D341Med (cell line): ENCODE results near the gene DFFA.
A peak's percentile ranks its signal among the peaks of the same experiment; 100 is the strongest.
"Not testable (repeated sequence)": the region's sequence is repeated elsewhere in the genome, so short reads cannot be mapped to it uniquely, and the experiment has no call there.

Experiments used
- DNase-seq: peaks from one replicate; pipeline ENCODE4 v3.0.0; 2012; ENCODE audit warnings: low spot score

Gene DFFA

DNA sequence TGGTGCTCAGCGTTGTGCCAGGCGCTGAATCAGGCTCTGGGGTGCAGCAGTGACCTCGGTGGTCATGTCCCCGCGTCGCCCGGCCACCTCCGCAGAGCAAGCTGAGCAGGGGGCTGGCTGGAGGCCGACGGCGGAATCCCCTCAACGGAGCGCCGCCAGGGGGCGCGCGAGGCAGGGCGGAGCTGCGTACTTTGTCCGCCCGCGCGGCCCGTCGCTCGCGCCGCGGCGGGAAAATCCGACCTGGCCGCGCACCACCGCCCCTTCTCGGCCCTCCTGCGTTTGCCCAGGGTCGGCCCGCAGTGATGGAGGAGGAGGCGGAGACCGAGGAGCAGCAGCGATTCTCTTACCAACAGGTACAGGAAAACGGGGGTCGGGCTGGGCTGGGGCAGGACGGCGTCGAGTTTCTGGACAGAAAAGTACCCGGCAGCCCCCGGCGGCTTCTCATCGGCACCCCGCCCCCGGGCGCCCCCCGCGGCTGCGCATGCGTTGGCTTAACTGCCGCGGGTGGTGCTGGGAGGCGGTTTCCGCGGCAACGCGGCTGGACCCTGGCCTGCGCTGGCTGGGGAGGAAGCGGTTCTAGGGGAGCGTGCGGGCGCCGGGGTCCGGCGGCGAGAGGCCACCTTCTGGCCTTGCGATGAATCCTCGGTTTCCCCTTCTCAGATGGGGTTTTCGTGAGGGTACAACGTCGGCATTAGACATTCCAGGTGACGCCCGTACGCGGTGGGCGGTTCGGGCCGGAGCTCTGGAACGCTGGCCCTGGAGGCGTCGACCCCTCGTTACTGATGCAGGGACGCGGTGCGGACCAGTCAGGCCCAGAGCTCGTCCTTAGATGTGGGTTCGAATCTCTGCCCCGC is 41.9 kb downstream of the DFFA start, which contains the start of gene CENPS:
CENPS (plus strand) TSS at position 218 of the 854 bp plus-strand sequence; CDS start at position 303, 85 bp downstream.
- DNase-seq, result peak; percentile 99

DNA sequence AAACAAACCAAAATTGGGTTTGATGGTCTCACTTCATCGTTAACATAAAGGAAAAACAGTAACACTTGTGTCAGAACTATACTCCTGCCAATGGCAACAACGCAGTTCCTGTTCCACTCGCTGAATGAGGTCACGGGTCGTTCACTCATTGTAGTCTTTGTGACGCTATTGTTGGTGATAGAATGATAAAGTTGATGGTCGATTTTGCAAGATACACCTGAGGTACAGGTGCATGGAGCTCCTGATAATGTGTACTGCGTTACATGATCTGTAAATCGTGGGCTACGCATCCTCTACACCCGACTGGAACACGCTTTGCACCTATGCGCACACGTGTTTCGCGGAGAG is 42.5 kb downstream of the DFFA start:
- DNase-seq, result no peak

GRCh38 chr1:10428984-10429383 is 43.3 kb downstream of the DFFA start:
- DNase-seq, result no peak

DNA sequence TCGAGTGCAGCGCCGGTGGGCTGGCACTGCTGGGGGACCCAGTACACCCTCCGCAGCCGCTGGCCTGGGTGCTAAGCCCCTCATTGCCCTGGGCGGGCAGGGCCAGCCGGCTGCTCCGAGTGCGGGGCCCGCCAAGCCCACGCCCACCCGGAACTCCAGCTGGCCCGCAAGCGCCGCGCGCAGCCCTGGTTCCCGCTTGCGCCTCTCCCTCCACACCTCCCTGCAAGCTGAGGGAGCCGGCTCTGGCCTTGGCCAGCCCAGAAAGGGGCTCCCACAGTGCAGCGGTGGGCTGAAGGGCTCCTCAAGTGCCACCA is 45.8 kb downstream of the DFFA start:
- not testable (repeated sequence) for DNase-seq

GRCh38 chr1:10425826-10426534 is 46.3 kb downstream of the DFFA start:
- not testable (repeated sequence) for DNase-seq

DNA sequence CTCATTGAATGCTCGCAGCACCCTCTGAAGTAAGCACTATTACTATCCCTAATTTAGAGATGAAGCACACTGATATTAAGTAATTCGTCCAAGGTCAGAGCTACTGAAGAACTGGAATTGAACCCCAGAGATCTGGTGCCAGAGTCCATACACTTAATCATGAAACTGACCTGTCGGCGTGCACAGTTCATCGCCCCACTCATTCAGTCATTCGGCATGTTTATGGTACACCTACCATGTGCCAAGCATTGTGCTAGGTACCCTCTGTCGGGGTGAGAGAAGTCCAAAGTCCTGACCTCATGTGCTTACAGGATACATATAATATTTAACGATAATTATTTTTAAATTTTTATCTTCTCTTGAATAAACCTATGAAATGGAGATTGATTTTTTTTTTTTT is 47.7 kb downstream of the DFFA start:
- no peak for DNase-seq

DNA sequence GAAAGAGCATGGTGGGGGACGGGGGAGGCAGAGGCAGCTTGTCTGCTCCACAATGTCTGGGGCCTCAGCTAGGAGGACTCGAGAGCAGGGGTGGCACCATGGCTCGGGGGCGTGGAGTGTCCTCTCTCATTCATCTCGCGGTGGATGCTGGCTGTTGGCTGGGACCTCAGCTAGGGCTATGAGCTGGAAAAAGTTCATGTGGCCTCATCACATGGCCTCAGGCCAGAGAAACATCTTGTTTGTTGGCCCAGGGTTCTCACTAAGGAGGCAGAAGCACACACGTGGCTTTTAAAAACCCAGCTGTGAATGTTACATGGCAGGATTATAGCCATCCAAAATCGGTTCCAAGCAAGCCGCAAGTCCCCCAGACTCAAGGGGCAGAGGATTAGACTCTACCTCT is 48.3 kb downstream of the DFFA start:
- DNase-seq, result no peak

DNA sequence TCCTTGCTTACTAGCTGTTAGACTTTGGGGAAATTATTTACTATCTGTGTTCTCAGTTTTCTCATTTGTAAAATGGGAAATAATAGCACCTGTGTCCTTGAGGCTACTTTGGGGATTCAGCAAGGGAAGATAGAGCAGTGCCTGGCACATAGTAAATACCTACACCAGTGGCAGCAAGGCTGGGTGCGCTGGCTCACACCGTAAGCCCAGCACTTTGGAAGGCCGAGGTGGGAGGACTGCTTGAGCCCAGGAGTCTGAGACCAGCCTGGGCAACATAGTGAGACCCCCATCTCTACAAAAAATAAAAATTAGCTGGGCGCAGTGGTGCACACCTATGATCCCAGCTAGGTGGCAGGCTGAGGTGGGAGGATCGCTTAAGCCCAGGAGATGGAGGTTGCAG is 50.7 kb downstream of the DFFA start:
- no peak for DNase-seq

DNA sequence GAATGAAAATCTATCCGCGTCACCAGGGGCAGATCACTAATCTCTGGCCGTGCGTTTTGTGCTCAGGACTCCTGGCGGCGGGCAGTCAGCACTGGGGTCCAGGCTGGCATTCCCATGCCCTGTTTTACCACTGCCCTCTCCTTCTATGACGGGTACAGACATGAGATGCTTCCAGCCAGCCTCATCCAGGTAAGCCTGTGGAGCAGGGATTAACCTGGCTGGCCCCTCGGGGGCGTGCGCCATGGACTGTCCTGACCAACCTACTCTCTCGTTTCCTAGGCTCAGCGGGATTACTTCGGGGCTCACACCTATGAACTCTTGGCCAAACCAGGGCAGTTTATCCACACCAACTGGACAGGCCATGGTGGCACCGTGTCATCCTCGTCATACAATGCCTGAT is 53.0 kb downstream of the DFFA start:
- no peak for DNase-seq

- not testable (repeated sequence) for DNase-seq
These were observed 53.6 kb downstream of the DFFA start for GRCh38 chr1:10418741-10419140.

DNA sequence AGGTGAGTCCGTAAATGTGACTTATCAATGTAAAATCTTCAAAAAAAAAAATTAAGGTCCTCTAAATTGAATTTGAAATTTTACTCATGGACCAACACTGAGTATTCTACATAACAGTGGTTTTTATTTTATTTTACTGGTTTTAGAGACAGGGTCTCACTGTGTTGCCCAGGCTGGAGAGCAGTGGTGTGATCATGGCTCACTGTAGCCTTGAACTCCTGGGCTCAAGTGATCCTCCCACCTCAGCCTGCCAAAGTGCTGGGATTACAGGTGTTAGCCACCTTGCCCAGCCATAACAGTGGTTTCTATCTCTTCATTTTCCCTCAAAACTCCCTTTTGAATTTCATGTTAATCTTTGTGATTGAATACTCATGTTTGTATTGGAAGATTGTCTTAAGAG is 56.4 kb downstream of the DFFA start:
- DNase-seq, result not testable (repeated sequence)

- DNase-seq, result no peak
These were observed 57.0 kb downstream of the DFFA start for GRCh38 chr1:10415211-10415930.

DNA sequence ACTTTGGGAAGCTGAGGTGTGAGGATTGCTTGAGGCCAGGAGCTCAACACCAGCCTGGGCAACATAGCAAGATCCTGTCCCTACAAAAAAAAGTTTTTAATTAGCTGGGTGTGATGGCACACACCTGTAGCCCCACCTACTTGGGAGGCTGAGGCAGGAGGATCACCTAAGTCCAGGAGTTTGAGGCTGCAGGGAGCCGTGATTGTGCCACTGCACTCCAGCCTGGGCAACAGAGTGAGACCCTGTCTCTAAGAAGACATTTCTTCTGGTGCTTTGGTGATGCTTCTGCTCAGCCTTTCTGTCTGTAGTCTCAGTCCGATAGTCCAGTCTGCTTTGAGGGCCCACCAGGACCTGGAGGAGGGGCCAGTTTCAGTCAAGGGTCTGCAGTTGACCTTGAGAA is 65.1 kb downstream of the DFFA start:
- DNase-seq, result no peak
